HEK293 (cell line): ENCODE measurements around the gene PCDH12.

Experiments used
- ATF2 ChIP-seq: fragments of 450-650 bp; formaldehyde crosslinking; IDR thresholded peaks from 2 replicates; pipeline ENCODE4 v1.5.1; 2016; ENCODE audit warnings: missing biosample characterization, missing genetic modification characterization, low read depth
- CTCF ChIP-seq: fragments of 450-650 bp; formaldehyde crosslinking; IDR thresholded peaks from 2 replicates; pipeline ENCODE4 v1.5.1; 2016; ENCODE audit warnings: missing biosample characterization, missing genetic modification characterization
- HIC1 ChIP-seq: fragments of 450-650 bp; formaldehyde crosslinking; IDR thresholded peaks from 2 replicates; pipeline ENCODE4 v1.5.1; 2016; ENCODE audit warnings: missing biosample characterization, missing genetic modification characterization
- KLF10 ChIP-seq: fragments of 450-650 bp; IDR thresholded peaks from 2 replicates; pipeline ENCODE4 v1.5.1; 2018; ENCODE audit warnings: missing biosample characterization, mild to moderate bottlenecking, missing genetic modification characterization
- PRDM6 ChIP-seq: fragments of 450-650 bp; formaldehyde crosslinking; IDR thresholded peaks from 2 replicates; pipeline ENCODE4 v1.5.1; 2017; ENCODE audit warnings: missing biosample characterization, missing genetic modification characterization
- ZBTB21 ChIP-seq: fragments of 450-650 bp; formaldehyde crosslinking; IDR thresholded peaks from 2 replicates; pipeline ENCODE4 v1.5.1; 2017; ENCODE audit warnings: missing biosample characterization, missing genetic modification characterization
- ZBTB8A ChIP-seq: fragments of 450-650 bp; formaldehyde crosslinking; IDR thresholded peaks from 2 replicates; pipeline ENCODE4 v1.5.1; 2016; ENCODE audit warnings: missing biosample characterization, missing genetic modification characterization
- ZNF274 ChIP-seq, 2 experiments: fragments of 200-500 bp in 1 of 2; fragments of 450-650 bp in 1 of 2; sonication (Bioruptor generic) in 1 of 2; formaldehyde crosslinking in 1 of 2; IDR thresholded peaks; 2 replicates each; pipeline versions ENCODE4 v1.5.1 to v1.6.1; 2014 to 2016; ENCODE audit warnings: borderline replicate concordance in 1 of 2, inconsistent platforms in 1 of 2, low read length in 1 of 2, missing biosample characterization in 1 of 2, missing genetic modification characterization in 1 of 2
- ZNF701 ChIP-seq: fragments of 450-650 bp; formaldehyde crosslinking; IDR thresholded peaks from 2 replicates; pipeline ENCODE4 v1.5.1; 2016; ENCODE audit warnings: missing biosample characterization, missing genetic modification characterization
- ZNF792 ChIP-seq: fragments of 450-650 bp; formaldehyde crosslinking; IDR thresholded peaks from 2 replicates; pipeline ENCODE4 v1.5.1; 2016; ENCODE audit warnings: missing biosample characterization, missing genetic modification characterization
- ZSCAN30 ChIP-seq: fragments of 450-650 bp; IDR thresholded peaks from 2 replicates; pipeline ENCODE4 v1.5.1; 2018; ENCODE audit warnings: missing biosample characterization, mild to moderate bottlenecking, missing genetic modification characterization, moderate library complexity
- TF ChIP-seq, protein P1 (sequence below): fragments of 450-650 bp; formaldehyde crosslinking; IDR thresholded peaks from 2 replicates; pipeline ENCODE4 v1.5.1; 2016; ENCODE audit warnings: missing biosample characterization, missing genetic modification characterization

DNA sequence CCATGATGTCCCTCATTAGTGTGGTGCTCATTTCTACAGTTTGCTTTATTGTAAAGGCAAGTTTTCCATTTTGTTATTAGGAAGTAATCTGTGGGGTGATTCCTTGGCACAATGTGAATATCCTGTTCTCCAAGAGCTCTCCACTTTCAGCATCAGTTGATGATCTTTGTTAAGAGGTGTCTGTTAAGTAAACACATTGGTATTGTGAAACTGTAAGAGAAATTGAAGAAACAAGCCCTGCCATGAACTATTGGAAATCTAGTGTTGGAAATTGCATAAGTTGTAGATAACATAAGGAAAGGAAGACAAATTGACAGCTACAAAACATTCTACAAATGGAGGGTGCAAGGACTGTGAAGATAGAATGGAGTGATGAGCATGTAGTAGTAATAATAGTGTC, 28.1 kb upstream of the PCDH12 start:
- TF ChIP-seq ZBTB21 (tag by site-specific recombination) (no peak), ZNF792 (no peak), HIC1 (tag by site-specific recombination) (no peak), CTCF (tag by site-specific recombination) (no peak), ATF2 (no peak), ZNF701 (tag by site-specific recombination) (no peak), ZBTB8A (tag by site-specific recombination) (no peak), KLF10 (tag by site-specific recombination) (no peak), PRDM6 (tag by site-specific recombination) (no peak), ZSCAN30 (tag by site-specific recombination) (no peak), ZNF274 (IDR thresholded peaks at IDR 0.05; ENCODE audit: low read length) (no peak), ZNF274 (tag by site-specific recombination; IDR thresholded peaks at IDR 0.05; ENCODE audit: borderline replicate concordance) (no peak)
- TF ChIP-seq, protein P1, sequence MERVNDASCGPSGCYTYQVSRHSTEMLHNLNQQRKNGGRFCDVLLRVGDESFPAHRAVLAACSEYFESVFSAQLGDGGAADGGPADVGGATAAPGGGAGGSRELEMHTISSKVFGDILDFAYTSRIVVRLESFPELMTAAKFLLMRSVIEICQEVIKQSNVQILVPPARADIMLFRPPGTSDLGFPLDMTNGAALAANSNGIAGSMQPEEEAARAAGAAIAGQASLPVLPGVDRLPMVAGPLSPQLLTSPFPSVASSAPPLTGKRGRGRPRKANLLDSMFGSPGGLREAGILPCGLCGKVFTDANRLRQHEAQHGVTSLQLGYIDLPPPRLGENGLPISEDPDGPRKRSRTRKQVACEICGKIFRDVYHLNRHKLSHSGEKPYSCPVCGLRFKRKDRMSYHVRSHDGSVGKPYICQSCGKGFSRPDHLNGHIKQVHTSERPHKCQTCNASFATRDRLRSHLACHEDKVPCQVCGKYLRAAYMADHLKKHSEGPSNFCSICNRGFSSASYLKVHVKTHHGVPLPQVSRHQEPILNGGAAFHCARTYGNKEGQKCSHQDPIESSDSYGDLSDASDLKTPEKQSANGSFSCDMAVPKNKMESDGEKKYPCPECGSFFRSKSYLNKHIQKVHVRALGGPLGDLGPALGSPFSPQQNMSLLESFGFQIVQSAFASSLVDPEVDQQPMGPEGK (tag by site-specific recombination), result no peak
